HG03103 (cell line): ENCODE results near the gene SUPT20H.

ENCODE experiments used
- ATAC-seq: cut with Tn5 transposase; IDR thresholded peaks from one replicate; pipeline ENCODE4 v1.9.1; 2021; ENCODE audit warnings: low read depth; ENCODE audit not compliant: unreplicated experiment

The SUPT20H gene

GRCh38 chr13:37058910-37059847 lies at the start of gene SUPT20H:
Gene SUPT20H (minus strand): TSS chr13:37059688. CDS start chr13:37051490, 8,198 bp downstream.
- peak; percentile 97 for ATAC-seq

GRCh38 chr13:37109051-37109678 lies 49.7 kb upstream of the SUPT20H start:
- ATAC-seq, result no peak

- no peak for ATAC-seq
Observed at GRCh38 chr13:37107868-37108267, 48.4 kb upstream of the SUPT20H start.

GRCh38 chr13:37107456-37107855 lies 48.0 kb upstream of the SUPT20H start:
- no peak for ATAC-seq

- ATAC-seq, result no peak
Observed at GRCh38 chr13:37106642-37107041, 47.2 kb upstream of the SUPT20H start.

- ATAC-seq, result no peak
Observed at GRCh38 chr13:37105251-37105714, 45.8 kb upstream of the SUPT20H start, which contains the start of gene CSNK1A1L. Gene CSNK1A1L (minus strand): TSS chr13:37105664. CDS start chr13:37105256, 408 bp downstream.

- no peak for ATAC-seq
Observed at GRCh38 chr13:37102896-37103295, 43.4 kb upstream of the SUPT20H start.

GRCh38 chr13:37101201-37101600 lies 41.7 kb upstream of the SUPT20H start:
- ATAC-seq, result no peak

GRCh38 chr13:37100731-37101130 lies 41.2 kb upstream of the SUPT20H start:
- no peak for ATAC-seq

GRCh38 chr13:37097076-37097475 lies 37.6 kb upstream of the SUPT20H start:
- no peak for ATAC-seq

- ATAC-seq, result no peak
Observed at GRCh38 chr13:37094840-37095239, 35.4 kb upstream of the SUPT20H start.

- ATAC-seq, result no peak
Observed at GRCh38 chr13:37094099-37094498, 34.6 kb upstream of the SUPT20H start.

GRCh38 chr13:37091835-37092234 lies 32.3 kb upstream of the SUPT20H start:
- no peak for ATAC-seq

- ATAC-seq, result no peak
Observed at GRCh38 chr13:37090912-37091311, 31.4 kb upstream of the SUPT20H start.

- ATAC-seq, result no peak
Observed at GRCh38 chr13:37089495-37089894, 30.0 kb upstream of the SUPT20H start.

GRCh38 chr13:37087486-37087885 lies 28.0 kb upstream of the SUPT20H start:
- ATAC-seq, result no peak

GRCh38 chr13:37085606-37086005 lies 26.1 kb upstream of the SUPT20H start:
- ATAC-seq, result no peak

GRCh38 chr13:37076818-37077217 lies 17.3 kb upstream of the SUPT20H start:
- ATAC-seq, result no peak

GRCh38 chr13:37075164-37075563 lies 15.7 kb upstream of the SUPT20H start:
- ATAC-seq, result no peak

- peak; percentile 60 for ATAC-seq
Observed at GRCh38 chr13:37074703-37075102, 15.2 kb upstream of the SUPT20H start.

GRCh38 chr13:37072024-37072423 lies 12.5 kb upstream of the SUPT20H start:
- no peak for ATAC-seq

GRCh38 chr13:37070956-37071355 lies 11.5 kb upstream of the SUPT20H start:
- no peak for ATAC-seq
